Measurements from ENCODE around the gene ITPRIPL2. TPM values are rescaled to one million over a fixed set of nuclear protein-coding genes. Genes with fewer than 3 reads are reported as not detected.

Gene ITPRIPL2
- total and polyA plus RNA-seq, 2 of the 13 experiments (the other 11 are each of a cell fraction or from before 2014, with no cell fraction given), result 5.9 to 12.6 TPM

DNA sequence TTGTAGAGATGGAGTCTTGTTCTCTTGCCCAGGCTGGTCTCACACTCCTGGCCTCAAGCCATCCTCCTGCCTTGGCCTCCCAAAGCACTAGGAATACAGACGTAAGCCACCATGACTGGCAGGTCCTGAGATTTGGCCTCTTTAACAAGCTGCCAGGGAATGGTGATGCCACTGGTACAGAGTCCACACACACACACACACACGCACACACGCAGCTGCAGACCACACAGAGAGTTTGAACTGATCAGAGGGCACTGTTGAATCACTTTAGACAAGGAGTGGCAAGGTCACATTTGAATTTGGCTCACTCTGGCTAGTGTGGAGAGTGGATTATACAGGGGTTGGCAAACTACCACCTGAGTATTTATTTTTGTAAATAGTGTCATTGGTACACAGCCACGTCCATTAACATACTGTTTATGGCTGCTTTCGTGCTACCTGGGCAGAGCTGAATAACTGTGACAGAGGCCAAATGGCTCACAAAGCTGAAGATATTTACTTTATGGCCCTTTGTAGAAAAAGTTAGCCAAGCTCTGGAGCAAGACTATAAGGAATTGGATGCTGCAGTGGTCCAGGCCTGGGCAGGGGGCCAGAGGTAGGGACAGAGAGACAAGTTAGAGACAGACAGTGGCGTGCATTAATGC is 9.9 kb downstream of the ITPRIPL2 start (continued):
- TF ChIP-seq, protein P1, sequence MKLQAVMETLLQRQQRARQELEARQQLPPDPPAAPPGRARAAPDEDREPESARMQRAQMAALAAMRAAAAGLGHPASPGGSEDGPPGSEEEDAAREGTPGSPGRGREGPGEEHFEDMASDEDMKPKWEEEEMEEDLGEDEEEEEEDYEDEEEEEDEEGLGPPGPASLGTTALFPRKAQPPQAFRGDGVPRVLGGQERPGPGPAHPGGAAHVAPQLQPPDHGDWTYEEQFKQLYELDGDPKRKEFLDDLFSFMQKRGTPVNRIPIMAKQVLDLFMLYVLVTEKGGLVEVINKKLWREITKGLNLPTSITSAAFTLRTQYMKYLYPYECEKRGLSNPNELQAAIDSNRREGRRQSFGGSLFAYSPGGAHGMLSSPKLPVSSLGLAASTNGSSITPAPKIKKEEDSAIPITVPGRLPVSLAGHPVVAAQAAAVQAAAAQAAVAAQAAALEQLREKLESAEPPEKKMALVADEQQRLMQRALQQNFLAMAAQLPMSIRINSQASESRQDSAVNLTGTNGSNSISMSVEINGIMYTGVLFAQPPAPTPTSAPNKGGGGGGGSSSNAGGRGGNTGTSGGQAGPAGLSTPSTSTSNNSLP (IDR thresholded peaks at IDR 0.05; ENCODE audit: low read depth, low read length), result peak; percentile 92
- TF ChIP-seq ZNF253 (CRISPR knock-in tag; IDR thresholded peaks at IDR 0.05; ENCODE audit: borderline replicate concordance) (no peak), EZH2 (conservative IDR thresholded peaks at IDR 0.05; ENCODE audit: low read depth, low read length) (no peak), ZNF17 (CRISPR knock-in tag; IDR thresholded peaks at IDR 0.05) (no peak), SAFB2 (CRISPR knock-in tag; IDR thresholded peaks at IDR 0.05; ENCODE audit: borderline replicate concordance, low read depth) (no peak), SOX13 (IDR thresholded peaks at IDR 0.05) (0 out of 2 replicates have a peak, but pooled peaks have one; percentile 13), SOX13 (CRISPR knock-in tag; conservative IDR thresholded peaks at IDR 0.05 in 1 of 2, IDR thresholded peaks at IDR 0.05 in 1 of 2) (no peak), ZNF562 (CRISPR knock-in tag; IDR thresholded peaks at IDR 0.05; ENCODE audit: borderline replicate concordance) (no peak), MEIS2 (CRISPR knock-in tag; IDR thresholded peaks at IDR 0.05) (peak; percentile 52; the same call in 1 of the 2 replicates)
- TF ChIP-seq, protein P2, sequence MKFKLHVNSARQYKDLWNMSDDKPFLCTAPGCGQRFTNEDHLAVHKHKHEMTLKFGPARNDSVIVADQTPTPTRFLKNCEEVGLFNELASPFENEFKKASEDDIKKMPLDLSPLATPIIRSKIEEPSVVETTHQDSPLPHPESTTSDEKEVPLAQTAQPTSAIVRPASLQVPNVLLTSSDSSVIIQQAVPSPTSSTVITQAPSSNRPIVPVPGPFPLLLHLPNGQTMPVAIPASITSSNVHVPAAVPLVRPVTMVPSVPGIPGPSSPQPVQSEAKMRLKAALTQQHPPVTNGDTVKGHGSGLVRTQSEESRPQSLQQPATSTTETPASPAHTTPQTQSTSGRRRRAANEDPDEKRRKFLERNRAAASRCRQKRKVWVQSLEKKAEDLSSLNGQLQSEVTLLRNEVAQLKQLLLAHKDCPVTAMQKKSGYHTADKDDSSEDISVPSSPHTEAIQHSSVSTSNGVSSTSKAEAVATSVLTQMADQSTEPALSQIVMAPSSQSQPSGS (CRISPR knock-in tag; IDR thresholded peaks at IDR 0.05), result peak; percentile 43; the same call in 1 of the 2 replicates
- TF ChIP-seq, protein P3, sequence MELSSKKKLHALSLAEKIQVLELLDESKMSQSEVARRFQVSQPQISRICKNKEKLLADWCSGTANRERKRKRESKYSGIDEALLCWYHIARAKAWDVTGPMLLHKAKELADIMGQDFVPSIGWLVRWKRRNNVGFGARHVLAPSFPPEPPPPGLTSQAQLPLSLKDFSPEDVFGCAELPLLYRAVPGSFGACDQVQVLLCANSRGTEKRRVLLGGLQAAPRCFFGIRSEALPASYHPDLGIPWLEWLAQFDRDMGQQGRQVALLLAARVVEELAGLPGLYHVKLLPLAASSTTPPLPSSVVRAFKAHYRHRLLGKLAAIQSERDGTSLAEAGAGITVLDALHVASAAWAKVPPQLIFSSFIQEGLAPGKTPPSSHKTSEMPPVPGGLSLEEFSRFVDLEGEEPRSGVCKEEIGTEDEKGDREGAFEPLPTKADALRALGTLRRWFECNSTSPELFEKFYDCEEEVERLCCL (CRISPR knock-in tag; IDR thresholded peaks at IDR 0.05; ENCODE audit: borderline replicate concordance), result no peak
- TF ChIP-seq, protein P4, sequence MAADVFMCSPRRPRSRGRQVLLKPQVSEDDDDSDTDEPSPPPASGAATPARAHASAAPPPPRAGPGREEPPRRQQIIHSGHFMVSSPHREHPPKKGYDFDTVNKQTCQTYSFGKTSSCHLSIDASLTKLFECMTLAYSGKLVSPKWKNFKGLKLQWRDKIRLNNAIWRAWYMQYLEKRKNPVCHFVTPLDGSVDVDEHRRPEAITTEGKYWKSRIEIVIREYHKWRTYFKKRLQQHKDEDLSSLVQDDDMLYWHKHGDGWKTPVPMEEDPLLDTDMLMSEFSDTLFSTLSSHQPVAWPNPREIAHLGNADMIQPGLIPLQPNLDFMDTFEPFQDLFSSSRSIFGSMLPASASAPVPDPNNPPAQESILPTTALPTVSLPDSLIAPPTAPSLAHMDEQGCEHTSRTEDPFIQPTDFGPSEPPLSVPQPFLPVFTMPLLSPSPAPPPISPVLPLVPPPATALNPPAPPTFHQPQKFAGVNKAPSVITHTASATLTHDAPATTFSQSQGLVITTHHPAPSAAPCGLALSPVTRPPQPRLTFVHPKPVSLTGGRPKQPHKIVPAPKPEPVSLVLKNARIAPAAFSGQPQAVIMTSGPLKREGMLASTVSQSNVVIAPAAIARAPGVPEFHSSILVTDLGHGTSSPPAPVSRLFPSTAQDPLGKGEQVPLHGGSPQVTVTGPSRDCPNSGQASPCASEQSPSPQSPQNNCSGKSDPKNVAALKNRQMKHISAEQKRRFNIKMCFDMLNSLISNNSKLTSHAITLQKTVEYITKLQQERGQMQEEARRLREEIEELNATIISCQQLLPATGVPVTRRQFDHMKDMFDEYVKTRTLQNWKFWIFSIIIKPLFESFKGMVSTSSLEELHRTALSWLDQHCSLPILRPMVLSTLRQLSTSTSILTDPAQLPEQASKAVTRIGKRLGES (CRISPR knock-in tag; IDR thresholded peaks at IDR 0.05; ENCODE audit: borderline replicate concordance), result no peak
- TF ChIP-seq, protein P5, sequence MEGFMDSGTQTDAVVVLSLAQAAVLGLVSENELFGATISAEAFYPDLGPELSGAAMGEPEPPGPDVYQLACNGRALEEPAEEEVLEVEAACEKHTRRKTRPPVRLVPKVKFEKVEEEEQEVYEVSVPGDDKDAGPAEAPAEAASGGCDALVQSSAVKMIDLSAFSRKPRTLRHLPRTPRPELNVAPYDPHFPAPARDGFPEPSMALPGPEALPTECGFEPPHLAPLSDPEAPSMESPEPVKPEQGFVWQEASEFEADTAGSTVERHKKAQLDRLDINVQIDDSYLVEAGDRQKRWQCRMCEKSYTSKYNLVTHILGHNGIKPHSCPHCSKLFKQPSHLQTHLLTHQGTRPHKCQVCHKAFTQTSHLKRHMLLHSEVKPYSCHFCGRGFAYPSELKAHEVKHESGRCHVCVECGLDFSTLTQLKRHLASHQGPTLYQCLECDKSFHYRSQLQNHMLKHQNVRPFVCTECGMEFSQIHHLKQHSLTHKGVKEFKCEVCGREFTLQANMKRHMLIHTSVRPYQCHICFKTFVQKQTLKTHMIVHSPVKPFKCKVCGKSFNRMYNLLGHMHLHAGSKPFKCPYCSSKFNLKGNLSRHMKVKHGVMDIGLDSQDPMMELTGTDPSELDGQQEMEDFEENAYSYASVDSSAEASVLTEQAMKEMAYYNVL (CRISPR knock-in tag; IDR thresholded peaks at IDR 0.05; ENCODE audit: borderline replicate concordance), result 0 out of 2 replicates have a peak, but pooled peaks have one; percentile 72

All from HepG2 (cell line).